Esophagus squamous epithelium (tissue), 5 donors: ENCODE data around the gene AQP6. TPM values are rescaled to one million over a fixed set of nuclear protein-coding genes. Genes with fewer than 3 reads are reported as not detected.

Experiments used
- DNase-seq: peaks from one replicate; lab custom pipeline; 2025; lab: John Stamatoyannopoulos, UW
- H3K27ac ChIP-seq, 4 donors: fragments of 200-600 bp; sonication (generic); one replicate each; pipeline ENCODE4 v1.5.1; 2016 to 2019; ENCODE audit warnings: mild to moderate bottlenecking in 1 of 4
- H3K27me3 ChIP-seq, 4 donors: fragments of 200-600 bp; sonication (generic); 1 replicate in 3 of 4; 2 replicates in 1 of 4; pipeline versions ENCODE4 v1.5.1 to v1.6.0; 2017 to 2021; ENCODE audit warnings: antibody characterized with exemption in 1 of 4
- H3K36me3 ChIP-seq, 3 donors: fragments of 200-600 bp; sonication (generic); one replicate each; pipeline ENCODE4 v1.5.1; 2016 to 2019
- H3K4me1 ChIP-seq, 3 donors: fragments of 200-600 bp; sonication (generic); one replicate each; pipeline ENCODE4 v1.5.1; 2017 to 2019
- H3K4me3 ChIP-seq, 4 donors: fragments of 200-600 bp; sonication (generic); 1 replicate in 3 of 4; 2 replicates in 1 of 4; pipeline ENCODE4 v1.5.1; 2016 to 2019; ENCODE audit warnings: mild to moderate bottlenecking in 2 of 4, moderate library complexity in 1 of 4
- H3K9me3 ChIP-seq, 3 donors: fragments of 200-600 bp; sonication (generic); one replicate each; pipeline ENCODE4 v1.5.1; 2016 to 2019
- CTCF ChIP-seq, 6 experiments: fragments of 450-650 bp in 4 of 6; fragments of 200-600 bp in 2 of 6; sonication (generic) in 2 of 6; IDR thresholded peaks; one replicate each; pipeline ENCODE4 v1.5.1; 2016 to 2019; ENCODE audit warnings: antibody characterized with exemption in 6 of 6, mild to moderate bottlenecking in 4 of 6, moderate library complexity in 4 of 6
- POLR2A ChIP-seq, 4 donors: fragments of 450-650 bp; IDR thresholded peaks; one replicate each; pipeline ENCODE4 v1.6.1; 2017; ENCODE audit warnings: antibody characterized with exemption in 4 of 4, mild to moderate bottlenecking in 4 of 4, moderate library complexity in 3 of 4
- WGBS, 2 donors: methylation state at CpG; one replicate each; pipeline ENCODE4 v1.1.5; 2018; 5-methylcytosine and 5-hydroxymethylcytosine counted together
- intact Hi-C: fragments of 100-400 bp; cut with DNase I; formaldehyde crosslinking; loops from one replicate; pipeline ENCODE4 v1.15.0; 2022
- total RNA-seq, 4 donors: library from RNA; depleted of rRNA; stranded (reverse); fragments of >200 nt; gene quantifications; one replicate each; pipeline ENCODE4 v1.1.0, GENCODE V29; 2016
- donor health status: DM: yes; HTN: yes; CAD: no.

The AQP6 gene
- total RNA-seq, 4 donors from 2014 or later: not detected

- peaks cover 0 to 15% (median 0%) of the 10 kb centered on the region in 3 donors for H3K36me3 ChIP-seq
- H3K4me1 ChIP-seq: peaks cover 2 to 40% (median 3%) of the 10 kb centered on the region in 3 donors
- no peak for DNase-seq
- no peak overlapping the region for H3K27ac ChIP-seq
- WGBS, 2 donors: 91 to 93% methylated on average over 2 of the region's 2 CpGs
- no peak for TF ChIP-seq CTCF (IDR thresholded peaks at IDR 0.05)
- no peak for TF ChIP-seq POLR2A (IDR thresholded peaks at IDR 0.05)
- H3K27me3 ChIP-seq: no peaks in the 10 kb centered on the region
- intact Hi-C loops: no loop called here
- no peak overlapping the region for H3K4me3 ChIP-seq
- H3K9me3 ChIP-seq: no peaks in the 10 kb centered on the region
Observed at GRCh38 chr12:50019524-50019923, 46.8 kb downstream of the AQP6 start.

- Histone ChIP-seq H3K27ac (peak overlapping the region in 2 of 4 donors; percentile 31 to 35), H3K36me3 (peaks cover 0 to 4% (median 0%) of the 10 kb centered on the region in 3 donors), H3K4me3 (no peak overlapping the region), H3K4me1 (peaks cover 3 to 48% (median 6%) of the 10 kb centered on the region in 3 donors), H3K9me3 (no peaks in the 10 kb centered on the region), H3K27me3 (no peaks in the 10 kb centered on the region)
- WGBS, 2 donors: 61 to 70% methylated on average over 4 of the region's 4 CpGs
- DNase-seq: no peak
- intact Hi-C loops: no loop called here
- TF ChIP-seq CTCF (IDR thresholded peaks at IDR 0.05): no peak
- TF ChIP-seq POLR2A (IDR thresholded peaks at IDR 0.05): no peak
Observed at GRCh38 chr12:50021031-50021430, 48.3 kb downstream of the AQP6 start.

GRCh38 chr12:50022903-50023302 lies 50.2 kb downstream of the AQP6 start:
- Histone ChIP-seq H3K9me3 (no peaks in the 10 kb centered on the region), H3K36me3 (no peaks in the 10 kb centered on the region), H3K27me3 (no peaks in the 10 kb centered on the region), H3K4me3 (no peak overlapping the region), H3K4me1 (peaks cover 3 to 30% (median 6%) of the 10 kb centered on the region in 3 donors), H3K27ac (no peak overlapping the region)
- DNase-seq: no peak
- no peak for TF ChIP-seq CTCF (IDR thresholded peaks at IDR 0.05)
- TF ChIP-seq POLR2A (IDR thresholded peaks at IDR 0.05): no peak
- intact Hi-C loops: no loop called here
- WGBS, 2 donors: 94 to 100% methylated on average over 1 of the region's 1 CpG

- TF ChIP-seq POLR2A (IDR thresholded peaks at IDR 0.05) (no peak), CTCF (IDR thresholded peaks at IDR 0.05) (no peak)
- no peaks in the 10 kb centered on the region for H3K27me3 ChIP-seq
- peaks cover 3 to 22% (median 6%) of the 10 kb centered on the region in 3 donors for H3K4me1 ChIP-seq
- WGBS, 2 donors: 73 to 77% methylated on average over 8 of the region's 8 CpGs
- no peaks in the 10 kb centered on the region for H3K36me3 ChIP-seq
- intact Hi-C loops: no loop called here
- H3K27ac ChIP-seq: peak overlapping the region in 1 of 4 donors; percentile 95
- no peaks in the 10 kb centered on the region for H3K9me3 ChIP-seq
- H3K4me3 ChIP-seq: peak overlapping the region; percentile 79 to 91 (median 87)
- no peak for DNase-seq
Observed at GRCh38 chr12:50024227-50024626, 51.5 kb downstream of the AQP6 start.

GRCh38 chr12:50024805-50025186 lies 52.0 kb downstream of the AQP6 start:
- H3K27ac ChIP-seq: peak overlapping the region; percentile 70 to 95 (median 89)
- H3K27me3 ChIP-seq: no peaks in the 10 kb centered on the region
- no peak for DNase-seq
- intact Hi-C loops: no loop called here
- TF ChIP-seq CTCF (IDR thresholded peaks at IDR 0.05) (no peak), POLR2A (IDR thresholded peaks at IDR 0.05) (no peak)
- no peaks in the 10 kb centered on the region for H3K9me3 ChIP-seq
- H3K4me1 ChIP-seq: peaks cover 3 to 22% (median 6%) of the 10 kb centered on the region in 3 donors
- 2 to 3% methylated on average over 8 to 12 of the region's 16 CpGs for WGBS, 2 donors
- H3K36me3 ChIP-seq: no peaks in the 10 kb centered on the region
- H3K4me3 ChIP-seq: peak overlapping the region; percentile 79 to 91 (median 87)
